Sigmoid colon (tissue), 7 donors: ENCODE measurements around the gene CA11. TPM values are rescaled to one million over a fixed set of nuclear protein-coding genes. Genes with fewer than 3 reads are reported as not detected.

ENCODE experiments used
- DNase-seq: peaks from one replicate; pipeline ENCODE4 v3.0.0-alpha.2; 2019
- H3K27ac ChIP-seq, 4 donors: fragments of 200-600 bp; sonication (generic); one replicate each; pipeline ENCODE4 v1.5.1; 2016 to 2019; ENCODE audit warnings: mild to moderate bottlenecking in 1 of 4
- H3K27me3 ChIP-seq, 3 donors: fragments of 200-600 bp; sonication (generic); one replicate each; pipeline ENCODE4 v1.5.1; 2019; ENCODE audit warnings: mild to moderate bottlenecking in 1 of 3
- H3K36me3 ChIP-seq, 4 donors: fragments of 200-600 bp; sonication (generic); one replicate each; pipeline ENCODE4 v1.5.1; 2016 to 2019
- H3K4me1 ChIP-seq, 4 donors: fragments of 200-600 bp; sonication (generic); one replicate each; pipeline ENCODE4 v1.5.1; 2017 to 2019
- H3K4me3 ChIP-seq, 4 donors: fragments of 200-600 bp; sonication (generic); one replicate each; pipeline ENCODE4 v1.5.1; 2017 to 2019; ENCODE audit warnings: mild to moderate bottlenecking in 2 of 4, moderate library complexity in 1 of 4
- H3K9me3 ChIP-seq, 4 donors: fragments of 200-600 bp in 3 of 4; sonication (generic) in 3 of 4; one replicate each; pipeline versions ENCODE4 v1.5.1 to v1.6.1; 2013 to 2019
- EP300 ChIP-seq, 4 donors: sonication (generic); formaldehyde crosslinking; IDR thresholded peaks; one replicate each; pipeline ENCODE4 v1.6.1; 2017; ENCODE audit warnings: antibody characterized with exemption in 4 of 4
- POLR2A ChIP-seq, 2 donors: fragments of 450-650 bp; IDR thresholded peaks; one replicate each; pipeline ENCODE4 v1.6.1; 2016; ENCODE audit warnings: antibody characterized with exemption in 2 of 2, mild to moderate bottlenecking in 2 of 2, moderate library complexity in 2 of 2
- POLR2AphosphoS5 ChIP-seq, 4 donors: sonication (generic); formaldehyde crosslinking; IDR thresholded peaks; one replicate each; pipeline ENCODE4 v1.6.1; 2017; ENCODE audit warnings: antibody characterized with exemption in 4 of 4
- WGBS, 2 donors: extraction: QIAGEN DNeasy Blood & Tissue Kit; methylation state at CpG; one replicate each; pipeline ENCODE4 v1.1.7; 2013; 5-methylcytosine and 5-hydroxymethylcytosine counted together
- intact Hi-C: fragments of 100-400 bp; cut with DNase I; formaldehyde crosslinking; loops from one replicate; pipeline ENCODE4 v1.15.1; 2023
- polyA plus RNA-seq, 3 donors: library from polyadenylated mRNA; stranded (reverse); fragments of 200-250 nt; gene quantifications; one replicate each; pipeline ENCODE4 v1.2.3, GENCODE V29; 2013
- total RNA-seq, 4 donors: library from RNA; depleted of rRNA; stranded (reverse); fragments of >200 nt; gene quantifications; one replicate each; pipeline ENCODE4 v1.1.0, GENCODE V29; 2016
- TF ChIP-seq, protein P1 (sequence below), 4 experiments: fragments of 450-650 bp in 3 of 4; fragments of 200-600 bp in 1 of 4; IDR thresholded peaks; one replicate each; pipeline ENCODE4 v1.5.1; 2016 to 2019; ENCODE audit warnings: antibody characterized with exemption in 4 of 4, mild to moderate bottlenecking in 3 of 4, moderate library complexity in 2 of 4
- donor health status: healthy with polysubstance abuse.
- donor health status: Bipolar disorder and iron deficiency.
- donor health status: healthy.

Gene CA11
- total and polyA plus RNA-seq, 7 donors, result 2.1 to 29.6 (median 13.2) TPM

GRCh38 chr19:48642862-48643261, 3.1 kb downstream of the CA11 start:
- H3K4me3 ChIP-seq, result no peak overlapping the region
- no peak for DNase-seq
- no peaks in the 10 kb centered on the region for H3K36me3 ChIP-seq
- 89 to 97% methylated on average over 5 of the region's 5 CpGs for WGBS, 2 donors
- TF ChIP-seq POLR2AphosphoS5 (IDR thresholded peaks at IDR 0.05) (no peak), POLR2A (IDR thresholded peaks at IDR 0.05) (no peak), EP300 (IDR thresholded peaks at IDR 0.05) (no peak)
- TF ChIP-seq, protein P1, sequence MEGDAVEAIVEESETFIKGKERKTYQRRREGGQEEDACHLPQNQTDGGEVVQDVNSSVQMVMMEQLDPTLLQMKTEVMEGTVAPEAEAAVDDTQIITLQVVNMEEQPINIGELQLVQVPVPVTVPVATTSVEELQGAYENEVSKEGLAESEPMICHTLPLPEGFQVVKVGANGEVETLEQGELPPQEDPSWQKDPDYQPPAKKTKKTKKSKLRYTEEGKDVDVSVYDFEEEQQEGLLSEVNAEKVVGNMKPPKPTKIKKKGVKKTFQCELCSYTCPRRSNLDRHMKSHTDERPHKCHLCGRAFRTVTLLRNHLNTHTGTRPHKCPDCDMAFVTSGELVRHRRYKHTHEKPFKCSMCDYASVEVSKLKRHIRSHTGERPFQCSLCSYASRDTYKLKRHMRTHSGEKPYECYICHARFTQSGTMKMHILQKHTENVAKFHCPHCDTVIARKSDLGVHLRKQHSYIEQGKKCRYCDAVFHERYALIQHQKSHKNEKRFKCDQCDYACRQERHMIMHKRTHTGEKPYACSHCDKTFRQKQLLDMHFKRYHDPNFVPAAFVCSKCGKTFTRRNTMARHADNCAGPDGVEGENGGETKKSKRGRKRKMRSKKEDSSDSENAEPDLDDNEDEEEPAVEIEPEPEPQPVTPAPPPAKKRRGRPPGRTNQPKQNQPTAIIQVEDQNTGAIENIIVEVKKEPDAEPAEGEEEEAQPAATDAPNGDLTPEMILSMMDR (IDR thresholded peaks at IDR 0.05), result no peak
- H3K27me3 ChIP-seq, result no peaks in the 10 kb centered on the region
- intact Hi-C loops, result no loop called here
- H3K27ac ChIP-seq, result no peak overlapping the region
- H3K9me3 ChIP-seq, result no peaks in the 10 kb centered on the region
- H3K4me1 ChIP-seq, result peaks cover 0 to 35% (median 26%) of the 10 kb centered on the region in 4 donors

DNA sequence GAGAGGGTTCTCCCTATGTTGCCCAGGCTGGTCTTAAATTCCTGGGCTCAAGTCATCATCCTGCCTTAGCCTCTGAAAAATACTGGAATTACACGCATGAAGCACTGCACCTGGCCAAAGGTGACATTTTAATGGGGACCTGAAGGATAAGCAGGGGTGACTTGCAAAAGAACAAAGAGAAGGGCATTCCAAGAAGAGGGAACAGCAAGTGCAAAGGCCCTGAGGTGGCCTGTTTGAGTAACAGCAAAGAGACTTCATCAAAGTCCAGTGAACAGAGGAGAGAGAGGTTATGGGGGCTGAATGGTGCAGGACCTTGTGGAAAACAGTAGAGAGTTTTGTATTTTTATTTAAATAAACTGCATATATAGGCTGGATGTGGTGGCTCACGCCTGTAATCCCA, 4.1 kb downstream of the CA11 start:
- H3K27me3 ChIP-seq, result no peaks in the 10 kb centered on the region
- TF ChIP-seq POLR2AphosphoS5 (IDR thresholded peaks at IDR 0.05) (no peak), EP300 (IDR thresholded peaks at IDR 0.05) (no peak), POLR2A (IDR thresholded peaks at IDR 0.05) (no peak)
- TF ChIP-seq, protein P1 (IDR thresholded peaks at IDR 0.05), result no peak
- H3K4me3 ChIP-seq, result no peak overlapping the region
- no peaks in the 10 kb centered on the region for H3K36me3 ChIP-seq
- H3K4me1 ChIP-seq, result peaks cover 0 to 32% (median 28%) of the 10 kb centered on the region in 4 donors
- no peak overlapping the region for H3K27ac ChIP-seq
- intact Hi-C loops, result no loop called here
- whole genome bisulfite sequencing, 2 donors, result 93% methylated on average over 2 of the region's 2 CpGs
- DNase-seq, result no peak
- H3K9me3 ChIP-seq, result no peaks in the 10 kb centered on the region

DNA sequence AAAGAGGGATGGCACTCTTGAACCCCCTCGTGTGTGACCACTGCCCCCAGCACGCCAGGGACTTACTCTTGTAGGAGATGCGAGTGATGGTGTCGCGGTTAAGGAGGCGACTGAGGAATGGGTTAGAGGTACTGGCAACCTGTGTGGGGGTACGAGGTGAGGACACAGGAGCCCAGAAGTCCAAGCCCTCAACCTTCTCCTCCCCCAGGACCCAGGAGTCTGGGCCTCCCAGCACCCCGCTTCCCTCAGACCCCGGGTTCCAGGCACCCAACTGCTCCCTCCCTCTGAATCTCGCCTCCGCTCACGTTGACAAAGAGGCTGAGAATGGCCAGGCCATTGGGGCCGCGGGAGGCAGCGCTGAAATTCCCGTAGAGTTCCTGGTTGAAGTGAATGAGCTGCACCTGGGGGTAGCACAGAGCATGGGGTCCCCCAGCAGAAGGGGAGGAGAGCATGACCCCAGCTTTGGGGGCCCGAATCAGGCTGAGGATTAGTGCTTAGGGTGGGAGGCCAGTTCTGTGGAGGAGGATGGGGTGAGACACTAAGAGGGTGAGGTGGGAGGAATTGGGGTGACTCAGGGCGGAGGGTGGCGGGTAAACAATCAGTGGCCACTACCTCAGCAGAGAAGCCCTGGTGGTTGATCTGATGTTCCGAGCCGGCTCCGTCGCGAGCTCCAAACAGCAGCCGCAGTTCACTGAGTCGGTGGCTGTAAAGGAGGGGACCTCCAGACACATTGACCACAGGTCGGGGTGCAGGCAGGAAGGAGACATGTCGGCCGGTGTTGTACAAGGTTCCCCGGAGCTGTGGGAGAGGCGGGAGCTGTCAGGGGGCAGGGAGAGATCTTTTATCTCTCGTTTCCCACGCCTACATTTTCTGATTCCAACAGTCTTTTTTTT, 6.3 kb downstream of the CA11 start:
- intact Hi-C loops, result loop anchor here (10.0 kb wide), 2 partner anchors 325 to 835 kb away; partner anchors contain the start of genes FLT3LG and FTL
- no peaks in the 10 kb centered on the region for H3K27me3 ChIP-seq
- no peaks in the 10 kb centered on the region for H3K36me3 ChIP-seq
- peak overlapping the region in 3 of 4 donors; percentile 91 to 99 (median 93) for H3K27ac ChIP-seq
- H3K4me1 ChIP-seq, result peaks cover 0 to 33% (median 23%) of the 10 kb centered on the region in 4 donors
- no peaks in the 10 kb centered on the region for H3K9me3 ChIP-seq
- no peak for DNase-seq
- TF ChIP-seq POLR2AphosphoS5 (IDR thresholded peaks at IDR 0.05) (no peak), POLR2A (IDR thresholded peaks at IDR 0.05) (no peak), EP300 (IDR thresholded peaks at IDR 0.05) (no peak)
- TF ChIP-seq, protein P1 (IDR thresholded peaks at IDR 0.05), result no peak
- no peak overlapping the region for H3K4me3 ChIP-seq
- WGBS, 2 donors, result 68 to 77% methylated on average over 33 of the region's 33 CpGs

GRCh38 chr19:48638831-48639381, 7.1 kb downstream of the CA11 start:
- TF ChIP-seq POLR2AphosphoS5 (IDR thresholded peaks at IDR 0.05), result no peak
- TF ChIP-seq, protein P1 (IDR thresholded peaks at IDR 0.05), result no peak
- no peak for TF ChIP-seq POLR2A (IDR thresholded peaks at IDR 0.05)
- TF ChIP-seq EP300 (IDR thresholded peaks at IDR 0.05), result no peak
- Histone ChIP-seq H3K27ac (peak overlapping the region; percentile 91 to 99 (median 96)), H3K27me3 (no peaks in the 10 kb centered on the region), H3K9me3 (no peaks in the 10 kb centered on the region), H3K4me1 (peaks cover 0 to 36% (median 23%) of the 10 kb centered on the region in 4 donors), H3K4me3 (peak overlapping the region in 3 of 4 donors; percentile 61 to 89 (median 66)), H3K36me3 (no peaks in the 10 kb centered on the region)
- no peak for DNase-seq
- 68 to 77% methylated on average over 16 of the region's 16 CpGs for WGBS, 2 donors
- intact Hi-C loops, result loop anchor here (10.0 kb wide), 2 partner anchors 326 to 836 kb away; partner anchors contain the start of genes FLT3LG and FTL
